Subcutaneous adipose tissue (tissue), 4 donors: ENCODE results near the gene TRIL. TPM values are rescaled to one million over a fixed set of nuclear protein-coding genes. Genes with fewer than 3 reads are reported as not detected.

Experiments used
- total RNA-seq, 4 donors: library from RNA; depleted of rRNA; stranded (reverse); fragments of >200 nt; gene quantifications; one replicate each; pipeline ENCODE4 v1.1.0, GENCODE V29; 2016
- TF ChIP-seq, protein P1 (sequence below): fragments of 450-650 bp; IDR thresholded peaks from one replicate; pipeline ENCODE4 v1.5.1; 2016; ENCODE audit warnings: low read depth, mild to moderate bottlenecking, control low read depth, antibody characterized with exemption, moderate library complexity

The TRIL gene
- total RNA-seq, 4 donors from 2014 or later = 0.65 to 2.8 (median 0.89) TPM

DNA sequence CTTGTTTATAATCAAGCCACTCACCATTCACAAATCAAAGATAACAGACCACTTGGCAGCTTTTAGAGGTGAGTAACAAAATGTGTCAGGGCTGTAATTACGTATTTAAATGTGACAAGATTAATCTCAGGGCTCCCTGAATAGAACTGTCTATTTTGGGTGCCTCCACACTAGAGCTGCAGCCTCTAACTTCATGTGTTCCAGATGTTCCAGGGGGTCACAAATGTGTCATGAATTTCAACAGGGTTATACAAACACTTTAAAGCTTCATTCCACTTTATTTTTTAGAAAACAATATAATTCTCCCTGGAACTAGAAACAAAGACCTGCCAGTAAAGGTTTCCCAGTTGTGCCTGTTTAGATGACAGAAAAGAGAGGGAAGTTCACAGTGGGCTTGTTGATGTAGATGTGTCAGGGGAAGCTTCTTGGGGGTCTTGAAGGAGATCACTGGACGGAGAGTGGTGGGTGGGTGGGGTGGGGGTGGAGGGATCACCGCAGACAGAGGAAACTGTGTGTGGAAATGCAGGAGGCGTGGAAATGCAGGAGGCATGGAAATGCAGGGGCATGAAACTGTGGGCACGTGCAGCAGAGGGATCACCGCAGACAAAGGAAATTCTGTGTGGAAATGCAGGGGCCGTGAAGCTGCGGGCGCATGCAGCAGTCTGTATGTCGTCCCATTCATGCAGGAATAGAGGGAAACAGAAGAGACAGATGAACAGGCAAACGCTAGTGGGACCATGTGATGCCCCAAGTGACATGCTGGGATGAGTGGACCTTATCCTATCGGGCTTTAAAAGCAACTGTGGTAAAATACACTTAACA, 42.0 kb upstream of the TRIL start:
- TF ChIP-seq, protein P1, sequence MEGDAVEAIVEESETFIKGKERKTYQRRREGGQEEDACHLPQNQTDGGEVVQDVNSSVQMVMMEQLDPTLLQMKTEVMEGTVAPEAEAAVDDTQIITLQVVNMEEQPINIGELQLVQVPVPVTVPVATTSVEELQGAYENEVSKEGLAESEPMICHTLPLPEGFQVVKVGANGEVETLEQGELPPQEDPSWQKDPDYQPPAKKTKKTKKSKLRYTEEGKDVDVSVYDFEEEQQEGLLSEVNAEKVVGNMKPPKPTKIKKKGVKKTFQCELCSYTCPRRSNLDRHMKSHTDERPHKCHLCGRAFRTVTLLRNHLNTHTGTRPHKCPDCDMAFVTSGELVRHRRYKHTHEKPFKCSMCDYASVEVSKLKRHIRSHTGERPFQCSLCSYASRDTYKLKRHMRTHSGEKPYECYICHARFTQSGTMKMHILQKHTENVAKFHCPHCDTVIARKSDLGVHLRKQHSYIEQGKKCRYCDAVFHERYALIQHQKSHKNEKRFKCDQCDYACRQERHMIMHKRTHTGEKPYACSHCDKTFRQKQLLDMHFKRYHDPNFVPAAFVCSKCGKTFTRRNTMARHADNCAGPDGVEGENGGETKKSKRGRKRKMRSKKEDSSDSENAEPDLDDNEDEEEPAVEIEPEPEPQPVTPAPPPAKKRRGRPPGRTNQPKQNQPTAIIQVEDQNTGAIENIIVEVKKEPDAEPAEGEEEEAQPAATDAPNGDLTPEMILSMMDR = no peak

DNA sequence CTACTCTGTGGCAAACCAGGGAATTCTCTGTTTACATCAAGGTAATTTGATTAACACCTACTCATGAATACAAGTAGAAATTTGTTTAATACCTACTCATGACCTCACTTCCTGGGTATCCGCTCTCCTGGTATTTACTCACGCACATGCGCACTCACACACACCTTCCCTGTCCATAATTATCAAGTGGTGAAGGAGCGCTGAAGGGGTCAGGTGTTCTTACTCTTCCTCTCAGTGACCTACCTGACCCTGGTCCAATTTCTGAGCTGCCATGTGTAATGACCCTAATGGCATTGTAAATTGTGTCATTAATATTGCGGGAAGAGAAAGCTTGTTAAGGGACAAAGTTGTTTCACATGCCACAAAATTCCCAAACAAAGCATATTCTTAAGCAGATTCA, 41.3 kb upstream of the TRIL start:
- TF ChIP-seq, protein P1 = no peak

DNA sequence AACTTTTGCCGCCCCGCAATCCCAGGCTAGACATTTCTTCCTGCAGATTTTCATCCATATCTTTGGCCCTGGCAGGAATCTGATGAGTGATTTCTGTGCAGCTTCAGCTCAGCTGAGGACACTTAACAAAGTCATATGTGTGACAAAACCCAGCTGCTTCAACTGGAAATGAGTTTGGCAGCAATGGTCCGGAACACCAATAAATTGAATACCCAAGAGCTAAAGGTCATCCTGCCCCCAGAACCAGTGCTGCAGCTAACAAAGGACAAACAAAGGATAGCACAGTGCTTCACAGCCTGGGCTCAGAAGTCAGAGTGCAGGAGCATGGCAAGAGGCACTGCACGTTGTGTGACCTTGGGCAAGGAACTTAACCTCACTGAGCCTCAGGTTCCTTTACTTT, 40.0 kb upstream of the TRIL start:
- TF ChIP-seq, protein P1 = no peak

DNA sequence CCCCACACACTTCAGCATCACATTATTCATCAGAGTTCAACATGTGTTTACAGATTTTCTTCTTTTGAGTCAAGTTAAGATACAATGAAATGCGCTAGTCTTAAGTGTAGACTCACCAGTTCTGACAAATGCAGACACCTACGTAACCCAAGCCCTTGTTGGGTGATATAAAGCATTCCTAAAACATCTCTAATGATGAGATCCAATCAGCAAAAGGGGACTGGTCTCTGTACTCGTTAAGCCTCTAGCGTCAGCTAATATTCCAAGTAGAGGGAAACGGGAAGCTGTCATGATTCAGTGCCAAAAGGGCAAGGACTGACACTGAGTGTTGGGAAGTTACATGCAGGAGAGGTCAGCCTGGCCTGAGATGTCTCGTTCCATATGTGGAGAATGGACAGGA, 38.7 kb upstream of the TRIL start:
- TF ChIP-seq, protein P1 = no peak

DNA sequence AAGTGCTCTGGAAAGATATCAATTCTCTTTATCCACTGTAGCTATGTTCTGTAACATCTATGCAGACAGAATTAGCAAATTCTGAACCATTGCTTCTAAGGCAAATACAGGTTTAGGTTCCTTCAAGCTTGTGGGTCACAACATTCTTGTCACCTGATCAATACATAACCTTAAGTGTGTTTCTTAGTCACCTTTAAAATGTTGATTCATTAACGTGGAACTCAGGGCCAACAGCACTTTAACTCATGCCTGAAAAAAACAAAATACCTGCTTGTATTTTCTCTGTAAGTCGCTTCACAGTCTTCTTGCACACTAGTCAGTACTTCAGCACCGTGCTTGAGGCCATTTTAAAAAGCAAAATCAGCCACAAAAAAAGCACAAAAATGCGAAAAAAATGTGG, 35.2 kb upstream of the TRIL start:
- TF ChIP-seq, protein P1 = no peak

DNA sequence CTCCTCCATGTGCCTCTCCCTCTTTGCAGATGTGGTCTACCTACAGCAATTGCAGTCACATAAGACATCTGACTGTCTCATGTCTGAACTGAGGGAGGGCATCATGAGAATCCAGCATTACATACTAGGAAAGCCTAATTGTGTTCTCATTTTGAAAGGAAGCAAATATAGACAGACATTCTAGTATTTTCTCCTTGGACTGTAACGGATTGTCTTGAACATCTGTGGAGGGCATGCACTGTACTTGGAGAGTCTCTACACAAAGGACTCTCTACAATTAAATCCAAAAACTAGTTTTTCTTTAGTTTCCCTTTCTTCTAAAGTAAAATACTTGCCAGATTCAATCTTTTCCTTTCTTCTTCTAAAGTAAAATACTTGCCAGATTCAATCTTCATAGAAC, 34.7 kb upstream of the TRIL start:
- TF ChIP-seq, protein P1 = no peak

DNA sequence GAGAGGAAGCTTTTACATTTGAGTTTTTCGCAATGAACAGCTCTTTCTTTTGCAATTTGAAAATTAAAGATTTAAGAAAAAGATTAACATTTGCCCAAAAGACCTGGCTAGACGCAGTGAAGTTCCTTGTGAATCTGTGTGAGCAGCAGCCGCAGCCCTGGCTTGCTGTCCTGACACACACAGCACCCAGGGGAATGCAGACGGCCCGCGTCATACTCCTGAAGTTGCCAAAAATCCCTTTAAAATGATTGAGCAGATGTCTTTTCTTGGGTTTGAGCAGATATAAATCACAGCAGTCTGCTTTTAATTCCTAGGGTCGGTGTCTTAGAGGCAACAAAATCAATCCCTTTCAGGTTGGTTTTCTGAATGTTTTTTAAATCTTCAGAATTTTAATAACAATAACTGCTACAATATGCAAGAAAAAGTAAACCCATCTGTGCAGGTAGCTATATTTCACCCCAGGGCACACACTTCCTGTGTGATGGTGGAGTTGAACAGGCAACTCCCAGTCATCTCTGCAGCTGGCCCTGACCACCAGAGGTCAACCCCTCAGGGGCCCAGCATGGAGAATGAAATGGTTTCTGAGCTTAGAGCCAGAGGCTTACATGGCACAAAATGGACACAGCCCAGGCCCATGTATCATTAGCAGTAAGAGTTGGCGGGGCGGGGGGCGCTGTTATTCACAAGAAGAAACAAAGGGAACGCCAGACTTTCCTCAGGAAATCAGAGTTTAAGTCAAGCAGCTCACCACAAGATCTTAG, 32.2 kb upstream of the TRIL start:
- TF ChIP-seq, protein P1 = no peak
